Activated CD8-positive, alpha-beta memory T cell treated with anti-CD3 and anti-CD28 coated beads, Interleukin-2, amount 50 U/mL, for 24 hours (primary cell): ENCODE results near the gene IGFL3.
"Not testable (repeated sequence)": the region's sequence is repeated elsewhere in the genome, so short reads cannot be mapped to it uniquely, and the experiment has no call there.

Experiments
- DNase-seq: peaks from one replicate; pipeline ENCODE4 v3.0.0-alpha.2; 2020; ENCODE audit errors: extremely low read depth

Gene IGFL3

GRCh38 chr19:46124638-46125115 is at the start of gene IGFL3:
IGFL3 (minus strand) TSS chr19:46124688; CDS start chr19:46124649, 39 bp downstream.
- no peak for DNase-seq

- no peak for DNase-seq
Measured at GRCh38 chr19:46173886-46174480, 49.5 kb upstream of the IGFL3 start.

GRCh38 chr19:46162731-46163130 is 38.2 kb upstream of the IGFL3 start:
- no peak for DNase-seq

- DNase-seq: not testable (repeated sequence)
Measured at GRCh38 chr19:46161642-46162257, 37.3 kb upstream of the IGFL3 start.

- no peak for DNase-seq
Measured at GRCh38 chr19:46160233-46160775, 35.8 kb upstream of the IGFL3 start.

- no peak for DNase-seq
Measured at GRCh38 chr19:46159418-46160232, 35.1 kb upstream of the IGFL3 start.

GRCh38 chr19:46155237-46155636 is 30.7 kb upstream of the IGFL3 start:
- DNase-seq: no peak

- DNase-seq: no peak
Measured at GRCh38 chr19:46150606-46151005, 26.1 kb upstream of the IGFL3 start.

- no peak for DNase-seq
Measured at GRCh38 chr19:46147791-46148288, 23.4 kb upstream of the IGFL3 start, which contains the start of gene IGFL2. IGFL2 (plus strand) TSS chr19:46148238; CDS start chr19:46148279, 41 bp downstream.

- DNase-seq: no peak
Measured at GRCh38 chr19:46147166-46147740, 22.8 kb upstream of the IGFL3 start.

- no peak for DNase-seq
Measured at GRCh38 chr19:46144756-46145155, 20.3 kb upstream of the IGFL3 start.

GRCh38 chr19:46142294-46142693 is 17.8 kb upstream of the IGFL3 start:
- no peak for DNase-seq

GRCh38 chr19:46141421-46141820 is 16.9 kb upstream of the IGFL3 start:
- no peak for DNase-seq

- DNase-seq: no peak
Measured at GRCh38 chr19:46137915-46138473, 13.5 kb upstream of the IGFL3 start.

GRCh38 chr19:46134527-46134926 is 10.0 kb upstream of the IGFL3 start:
- DNase-seq: no peak

- DNase-seq: no peak
Measured at GRCh38 chr19:46133777-46134241, 9.3 kb upstream of the IGFL3 start.

GRCh38 chr19:46133101-46133627 is 8.7 kb upstream of the IGFL3 start:
- DNase-seq: no peak

- no peak for DNase-seq
Measured at GRCh38 chr19:46132508-46133100, 8.1 kb upstream of the IGFL3 start.

GRCh38 chr19:46131485-46132143 is 7.1 kb upstream of the IGFL3 start:
- no peak for DNase-seq

- DNase-seq: no peak
Measured at GRCh38 chr19:46126086-46126580, 1.6 kb upstream of the IGFL3 start.
